Sciatic nerve (tissue), 2 donors: ENCODE results near the gene ENG. TPM values are rescaled to one million over a fixed set of nuclear protein-coding genes. Genes with fewer than 3 reads are reported as not detected.

Experiments
- ATAC-seq: fragments of 200-7000 bp; cut with Tn5 transposase; one replicate; pipeline ENCODE4 v1.9.1; 2020; ENCODE audit warnings: mild to moderate bottlenecking, moderate library complexity
- DNase-seq: peaks from one replicate; pipeline ENCODE4 v3.0.0-alpha.2; 2020; ENCODE audit warnings: low spot score
- intact Hi-C: fragments of 100-400 bp; cut with DNase I; formaldehyde crosslinking; loops from one replicate; pipeline ENCODE4 v1.14.2; 2022
- microRNA-seq: library from miRNA; unstranded; fragments of <30 nt; microRNA quantifications from one replicate; pipeline ENCODE4 v1.2.0, GENCODE V29; 2020
- total RNA-seq: library from RNA; stranded (reverse); fragmentation: NEBNext Ultra II Directional; extraction: Animal tissue kit (Norgen Biotek cat#: 25700); gene quantifications from one replicate; pipeline ENCODE4 v1.2.1, GENCODE V29; 2021
- donor health status: DM: no; HTN: no; CAD: no.
- donor health status: DM: no; HTN: no; CAD: no.

ENG gene
- total RNA-seq, 1 donor from 2014 or later = 285 TPM

GRCh38 chr9:127772603-127773002 is 81.9 kb downstream of the ENG start:
- intact Hi-C loops = no loop called here
- DNase-seq (no peak), ATAC-seq (no peak)

- ATAC-seq (no peak), DNase-seq (no peak)
- intact Hi-C loops = no loop called here
Observed at GRCh38 chr9:127771570-127772189, 82.8 kb downstream of the ENG start.

GRCh38 chr9:127770905-127771569 is 83.4 kb downstream of the ENG start:
- DNase-seq = peak; percentile 99
- intact Hi-C loops = no loop called here
- peak; percentile 98 for ATAC-seq

GRCh38 chr9:127770583-127770904 is 83.9 kb downstream of the ENG start:
- DNase-seq (no peak), ATAC-seq (no peak)
- intact Hi-C loops = no loop called here

- DNase-seq (no peak), ATAC-seq (no peak)
- intact Hi-C loops = no loop called here
Observed at GRCh38 chr9:127769929-127770582, 84.4 kb downstream of the ENG start.

GRCh38 chr9:127769101-127769500 is 85.4 kb downstream of the ENG start:
- ATAC-seq (no peak), DNase-seq (no peak)
- intact Hi-C loops = no loop called here

GRCh38 chr9:127768698-127769097 is 85.8 kb downstream of the ENG start:
- no peak for DNase-seq
- intact Hi-C loops = no loop called here
- no peak for ATAC-seq

GRCh38 chr9:127767909-127768331 is 86.5 kb downstream of the ENG start:
- DNase-seq (no peak), ATAC-seq (no peak)
- intact Hi-C loops = no loop called here

GRCh38 chr9:127767410-127767809 is 87.0 kb downstream of the ENG start:
- DNase-seq (no peak), ATAC-seq (no peak)
- intact Hi-C loops = no loop called here

GRCh38 chr9:127765418-127765817 is 89.0 kb downstream of the ENG start:
- intact Hi-C loops = no loop called here
- no peak for ATAC-seq
- DNase-seq = no peak

Small RNAs within 50 kb of the gene (microRNA-seq; reads per million reads assigned to microRNA genes)
- gene MIR2861 = not detected
- gene MIR3960 = not detected
- not detected for gene MIR4672

Other genes with a start within 250 kb of the ENG start
- gene STXBP1, start 242.4 kb downstream of the ENG start, total RNA-seq = 113 TPM
- gene CFAP157, start 147.7 kb downstream of the ENG start, total RNA-seq = 0.80 TPM
- gene PTRH1, start 139.0 kb downstream of the ENG start, total RNA-seq = 10.3 TPM
- gene TTC16, start 138.6 kb downstream of the ENG start, total RNA-seq = 0.13 TPM
- gene TOR2A, start 119.4 kb downstream of the ENG start, total RNA-seq = 6.8 TPM
- gene SH2D3C, start 76.0 kb downstream of the ENG start, total RNA-seq = 22.6 TPM
- gene CDK9, start 68.6 kb downstream of the ENG start, total RNA-seq = 127 TPM
- gene FPGS, start 51.8 kb downstream of the ENG start, total RNA-seq = 69.7 TPM
- 61.0 TPM for gene AK1, start 23.0 kb upstream of the ENG start, total RNA-seq
- gene ST6GALNAC6, start 44.9 kb upstream of the ENG start, total RNA-seq = 108 TPM
- 19.6 TPM for gene ST6GALNAC4, start 62.4 kb upstream of the ENG start, total RNA-seq
- gene PIP5KL1, start 76.1 kb upstream of the ENG start, total RNA-seq = 2.0 TPM
- 24.6 TPM for gene DPM2, start 83.2 kb upstream of the ENG start, total RNA-seq
- 96.8 TPM for gene EEIG1, start 126.3 kb upstream of the ENG start, total RNA-seq
- gene NAIF1, start 212.7 kb upstream of the ENG start, total RNA-seq = 7.8 TPM
- gene SLC25A25, start 213.6 kb upstream of the ENG start, total RNA-seq = 21.0 TPM